GM21423 (cell line): Measurements from ENCODE around the gene RAB7A.

ENCODE experiments used
- ATAC-seq: cut with Tn5 transposase; IDR thresholded peaks from one replicate; pipeline ENCODE4 v1.9.1; 2021; ENCODE audit warnings: mild to moderate bottlenecking, moderate library complexity; ENCODE audit not compliant: unreplicated experiment

Gene RAB7A

GRCh38 chr3:128726023-128727016, at the start of gene RAB7A:
Gene RAB7A (plus strand): TSS chr3:128726183. CDS start chr3:128795368, 69,185 bp downstream.
- ATAC-seq, result peak; percentile 92

GRCh38 chr3:128679338-128679737, 46.6 kb upstream of the RAB7A start:
- no peak for ATAC-seq

- ATAC-seq, result peak; percentile 93
Measured at GRCh38 chr3:128680603-128681368, 45.2 kb upstream of the RAB7A start.

- ATAC-seq, result no peak
Measured at GRCh38 chr3:128681369-128681829, 44.6 kb upstream of the RAB7A start.

- ATAC-seq, result no peak
Measured at GRCh38 chr3:128683957-128684356, 42.0 kb upstream of the RAB7A start.

GRCh38 chr3:128684986-128685726, 40.8 kb upstream of the RAB7A start:
- ATAC-seq, result no peak

- no peak for ATAC-seq
Measured at GRCh38 chr3:128686465-128686864, 39.5 kb upstream of the RAB7A start.

GRCh38 chr3:128689060-128689459, 36.9 kb upstream of the RAB7A start:
- no peak for ATAC-seq

- no peak for ATAC-seq
Measured at GRCh38 chr3:128693696-128694095, 32.3 kb upstream of the RAB7A start.

- ATAC-seq, result no peak
Measured at GRCh38 chr3:128697341-128697740, 28.6 kb upstream of the RAB7A start.

- no peak for ATAC-seq
Measured at GRCh38 chr3:128698211-128699047, 27.6 kb upstream of the RAB7A start.

- no peak for ATAC-seq
Measured at GRCh38 chr3:128701342-128702212, 24.4 kb upstream of the RAB7A start.

- no peak for ATAC-seq
Measured at GRCh38 chr3:128702391-128702790, 23.6 kb upstream of the RAB7A start.

- no peak for ATAC-seq
Measured at GRCh38 chr3:128703561-128703960, 22.4 kb upstream of the RAB7A start.

GRCh38 chr3:128706086-128706615, 19.8 kb upstream of the RAB7A start:
- ATAC-seq, result no peak

- ATAC-seq, result no peak
Measured at GRCh38 chr3:128707928-128708494, 18.0 kb upstream of the RAB7A start.

- ATAC-seq, result no peak
Measured at GRCh38 chr3:128709038-128709437, 16.9 kb upstream of the RAB7A start.

GRCh38 chr3:128709506-128710210, 16.3 kb upstream of the RAB7A start:
- ATAC-seq, result no peak
